CD4-positive, alpha-beta T cell treated with Interleukin-6 for 4 hours (primary cell): ENCODE results near the gene NRF1.
"Not testable (repeated sequence)": the region's sequence is repeated elsewhere in the genome, so short reads cannot be mapped to it uniquely, and the experiment has no call there.

Experiments used
- DNase-seq: peaks from one replicate; pipeline ENCODE4 v3.0.0-alpha.2; 2020; ENCODE audit warnings: mixed read lengths

Gene NRF1

GRCh38 chr7:129784783-129785684, 173.5 kb downstream of the NRF1 start:
- no peak for DNase-seq

- peak; percentile 8 for DNase-seq
These were observed 174.4 kb downstream of the NRF1 start for GRCh38 chr7:129785685-129786514.

DNA sequence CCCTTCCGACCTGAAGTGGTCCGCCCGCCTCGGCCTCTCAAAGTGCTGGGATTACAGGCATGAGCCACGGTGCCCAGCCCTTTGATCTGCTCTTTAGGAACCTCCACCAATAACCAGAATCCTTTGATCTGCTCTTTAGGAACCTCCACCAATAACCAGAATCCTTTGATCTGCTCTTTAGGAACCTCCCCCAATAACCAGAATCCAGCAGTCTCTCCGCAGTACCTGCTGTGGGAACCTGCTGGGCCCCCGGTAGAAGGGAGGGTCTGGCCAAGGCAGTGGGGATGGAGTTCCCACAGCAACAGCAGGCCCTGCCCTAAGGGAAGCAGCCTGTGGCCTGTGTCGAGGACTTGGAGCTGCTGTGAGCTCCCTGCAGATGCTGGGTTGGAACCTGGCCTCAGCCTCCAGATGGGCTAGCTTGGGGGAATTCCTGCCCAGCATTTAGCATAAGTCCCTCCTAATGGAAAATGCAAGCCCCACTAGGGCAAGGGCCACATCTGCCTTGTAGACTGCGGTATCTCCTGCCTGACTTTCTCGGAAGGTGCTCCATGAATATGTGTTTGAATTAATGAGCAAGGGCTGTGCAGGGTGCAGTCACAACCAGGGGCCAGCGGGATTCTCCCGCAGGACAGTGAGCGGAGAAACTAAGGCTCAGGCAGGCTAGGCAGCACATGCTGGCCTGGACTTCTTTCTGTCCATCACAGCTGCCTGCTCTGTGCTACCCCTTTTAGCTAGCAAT, 175.5 kb downstream of the NRF1 start:
- DNase-seq = no peak

DNA sequence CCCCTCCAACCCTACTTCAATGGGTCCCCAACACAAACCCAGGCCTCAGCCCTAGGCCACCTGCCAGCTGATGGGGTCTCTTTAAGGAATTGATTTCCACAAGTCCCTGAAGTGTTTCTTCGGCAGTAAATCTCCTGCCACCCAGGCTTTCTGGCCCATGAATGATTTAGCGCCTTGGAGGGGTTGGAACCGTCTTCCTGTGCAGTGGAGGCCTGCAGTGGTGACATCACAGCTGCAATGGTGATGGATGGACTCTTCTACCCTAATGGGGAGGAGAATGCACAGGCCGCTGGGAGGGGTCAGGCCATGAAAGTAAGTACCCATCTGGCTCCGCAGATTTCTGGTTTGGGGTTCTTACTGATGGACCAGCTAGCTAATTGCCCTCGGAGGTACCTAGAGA, 177.5 kb downstream of the NRF1 start:
- DNase-seq = no peak

DNA sequence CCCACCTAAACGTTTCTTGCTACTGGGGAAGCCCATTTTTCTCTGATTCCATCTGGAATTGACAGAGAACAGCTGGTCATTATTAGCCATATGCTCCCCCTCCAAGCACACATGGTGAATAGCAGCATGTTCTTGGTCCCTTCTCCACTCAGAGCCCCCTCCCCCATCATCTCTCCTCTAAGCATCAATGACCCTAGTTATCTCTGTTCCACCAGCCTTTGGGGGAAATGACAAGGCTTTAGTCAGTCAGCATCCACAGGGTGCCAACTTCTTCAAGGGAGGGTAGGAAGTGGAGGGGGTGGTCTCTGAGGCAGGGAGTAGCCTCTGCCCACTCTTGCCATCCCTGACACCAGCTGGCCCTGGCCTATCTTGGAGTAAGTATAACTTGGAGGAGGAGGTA, 178.1 kb downstream of the NRF1 start:
- DNase-seq = no peak

GRCh38 chr7:129790136-129790535, 178.6 kb downstream of the NRF1 start:
- DNase-seq = no peak

DNA sequence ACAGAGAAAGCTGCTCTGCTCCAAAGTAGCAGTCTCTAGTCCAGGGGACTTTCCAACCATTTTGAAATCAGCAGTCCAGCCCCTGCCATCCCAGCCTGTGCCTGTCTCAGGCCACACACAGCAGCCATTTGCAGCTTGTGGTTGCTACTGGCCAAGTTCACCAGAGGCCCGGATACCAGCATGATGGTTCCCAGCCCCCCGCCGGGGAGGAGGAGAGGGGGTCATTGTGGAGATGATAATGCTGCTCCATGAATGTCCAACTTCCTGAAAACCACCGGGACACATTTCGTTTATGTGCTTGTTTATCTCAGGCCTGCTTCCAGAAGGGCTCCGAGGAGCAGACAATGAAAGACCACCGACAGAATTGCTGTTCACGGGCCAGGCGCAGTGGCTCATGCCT, 181.2 kb downstream of the NRF1 start:
- no peak for DNase-seq

GRCh38 chr7:129793506-129794310, 182.2 kb downstream of the NRF1 start:
- DNase-seq = no peak

DNA sequence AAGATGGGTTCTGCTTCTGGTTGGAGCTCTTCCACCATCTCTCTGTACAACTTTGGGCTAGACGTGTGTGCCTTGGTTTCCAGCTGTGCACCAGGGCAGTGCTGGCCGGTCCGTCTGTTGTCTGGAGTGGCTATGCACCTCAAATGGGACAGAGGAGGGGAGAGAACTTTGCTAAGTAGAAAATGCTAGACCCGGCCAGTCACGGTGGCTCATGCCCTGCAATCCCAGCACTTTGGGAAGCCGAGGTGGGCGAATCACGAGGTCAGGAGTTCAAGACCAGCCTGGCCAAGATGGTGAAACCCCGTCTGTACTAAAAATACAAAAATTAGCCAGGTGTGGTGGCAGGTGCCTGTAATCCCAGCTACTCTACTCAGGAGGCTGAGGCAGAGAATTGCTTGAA, 182.9 kb downstream of the NRF1 start:
- not testable (repeated sequence) for DNase-seq

- DNase-seq = no peak
These were observed 184.8 kb downstream of the NRF1 start for GRCh38 chr7:129796186-129796775.

- no peak for DNase-seq
These were observed 185.8 kb downstream of the NRF1 start for GRCh38 chr7:129797214-129797789.

- no peak for DNase-seq
These were observed 187.3 kb downstream of the NRF1 start for GRCh38 chr7:129798616-129799349.

- DNase-seq = no peak
These were observed 187.9 kb downstream of the NRF1 start for GRCh38 chr7:129799350-129799955.

- no peak for DNase-seq
These were observed 189.4 kb downstream of the NRF1 start for GRCh38 chr7:129800901-129801300.

GRCh38 chr7:129801882-129802281, 190.4 kb downstream of the NRF1 start:
- no peak for DNase-seq

GRCh38 chr7:129803546-129804081, 192.1 kb downstream of the NRF1 start:
- DNase-seq = no peak

- no peak for DNase-seq
These were observed 192.8 kb downstream of the NRF1 start for GRCh38 chr7:129804111-129804889.

- no peak for DNase-seq
These were observed 193.6 kb downstream of the NRF1 start for GRCh38 chr7:129804890-129805719.
